Ovary (tissue), 9 donors: ENCODE data around the gene ROMO1. TPM values are rescaled to one million over a fixed set of nuclear protein-coding genes. Genes with fewer than 3 reads are reported as not detected.

Experiments
- DNase-seq, 5 donors: peaks; one replicate each; pipeline ENCODE4 v3.0.0-alpha.2; 2019 to 2020
- H3K27ac ChIP-seq, 2 donors: fragments of 200-600 bp; one replicate each; pipeline versions ENCODE4 v1.5.1 to v1.8.0; 2019 to 2022
- H3K27me3 ChIP-seq: fragments of 200-600 bp; one replicate; pipeline ENCODE4 v1.8.0; 2022
- H3K36me3 ChIP-seq: fragments of 200-600 bp; sonication (generic); one replicate; pipeline ENCODE4 v1.5.1; 2019
- H3K4me1 ChIP-seq: one replicate; pipeline ENCODE4 v1.8.1; 2013; ENCODE audit warnings: mild to moderate bottlenecking, moderate library complexity; ENCODE audit not compliant: insufficient read depth
- H3K4me3 ChIP-seq: fragments of 200-600 bp; sonication (generic); one replicate; pipeline ENCODE4 v1.5.1; 2017
- H3K9me3 ChIP-seq, 2 donors: fragments of 200-600 bp in 1 of 2; sonication (generic) in 1 of 2; one replicate each; pipeline versions ENCODE4 v1.5.1 to v1.8.1; 2013 to 2019; ENCODE audit warnings: mild to moderate bottlenecking in 1 of 2, moderate library complexity in 1 of 2
- CTCF ChIP-seq, 3 donors: fragments of 450-650 bp in 2 of 3; fragments of 200-600 bp in 1 of 3; IDR thresholded peaks; one replicate each; pipeline versions ENCODE4 v1.5.1 to v1.8.0; 2016 to 2022; ENCODE audit warnings: antibody characterized with exemption in 3 of 3, mild to moderate bottlenecking in 1 of 3
- EP300 ChIP-seq: sonication (generic); formaldehyde crosslinking; IDR thresholded peaks from one replicate; pipeline ENCODE4 v1.6.1; 2017; ENCODE audit warnings: antibody characterized with exemption
- POLR2A ChIP-seq: fragments of 450-650 bp; IDR thresholded peaks from one replicate; pipeline ENCODE4 v1.6.1; 2017; ENCODE audit warnings: antibody characterized with exemption, mild to moderate bottlenecking, moderate library complexity
- WGBS, 3 donors: extraction: QIAGEN DNeasy Blood & Tissue Kit in 1 of 3; methylation state at CpG; one replicate each; pipeline versions ENCODE4 v1.1.5 to v1.1.7; 2013 to 2017; 5-methylcytosine and 5-hydroxymethylcytosine counted together
- intact Hi-C, 4 donors: fragments of 100-400 bp; cut with DNase I; formaldehyde crosslinking; loops; one replicate each; pipeline versions ENCODE4 v1.11.0 to v1.15.1; 2022 to 2023
- polyA plus RNA-seq, 2 donors: library from polyadenylated mRNA; stranded (reverse); fragments of 200-250 nt in 1 of 2; fragments of 350-450 nt in 1 of 2; fragmentation: Illumina TruSeq in 1 of 2; extraction: RNeasy Lipid Tissue Mini Kit (QIAGEN cat#74804) in 1 of 2; gene quantifications; one replicate each; pipeline ENCODE4 v1.2.3, GENCODE V29; 2013 to 2014
- total RNA-seq, 7 donors: library from RNA; depleted of rRNA in 2 of 7; stranded (reverse); fragments of >200 nt in 2 of 7; fragmentation: NEBNext Ultra II Directional in 3 of 7; extraction: Animal tissue kit (Norgen Biotek cat#: 25700) in 3 of 7; gene quantifications; one replicate each; pipeline versions ENCODE4 v1.1.0 to v1.2.4, GENCODE V29; 2016 to 2023
- donor health status: DM: no; HTN: no; CAD: no; lungs with moderate emphysema.
- donor health status: DM: no; HTN: no; CAD: no.
- donor health status: Bipolar disorder and iron deficiency.
- donor health status: DM: yes; HTN: yes; CAD: no.
- donor health status: DM: no; HTN: no; CAD: no.
- donor health status: DM: yes; HTN: yes; CAD: no.

The ROMO1 gene
- total and polyA plus RNA-seq, 9 donors, result 23.2 to 404 (median 112) TPM

- H3K36me3 ChIP-seq, result no peaks in the 10 kb centered on the region
- H3K27ac ChIP-seq, result no peak overlapping the region
- no peak for DNase-seq
- 93 to 96% (median 94%) methylated on average over 5 of the region's 5 CpGs for WGBS, 3 donors
- intact Hi-C loops, result no loop called here
- no peak overlapping the region for H3K4me3 ChIP-seq
- no peaks in the 10 kb centered on the region for H3K4me1 ChIP-seq
- H3K9me3 ChIP-seq, result no peaks in the 10 kb centered on the region
- TF ChIP-seq POLR2A, result no peak
- H3K27me3 ChIP-seq, result no peaks in the 10 kb centered on the region
These were observed 30.0 kb upstream of the ROMO1 start for GRCh38 chr20:35669221-35669620.

DNA sequence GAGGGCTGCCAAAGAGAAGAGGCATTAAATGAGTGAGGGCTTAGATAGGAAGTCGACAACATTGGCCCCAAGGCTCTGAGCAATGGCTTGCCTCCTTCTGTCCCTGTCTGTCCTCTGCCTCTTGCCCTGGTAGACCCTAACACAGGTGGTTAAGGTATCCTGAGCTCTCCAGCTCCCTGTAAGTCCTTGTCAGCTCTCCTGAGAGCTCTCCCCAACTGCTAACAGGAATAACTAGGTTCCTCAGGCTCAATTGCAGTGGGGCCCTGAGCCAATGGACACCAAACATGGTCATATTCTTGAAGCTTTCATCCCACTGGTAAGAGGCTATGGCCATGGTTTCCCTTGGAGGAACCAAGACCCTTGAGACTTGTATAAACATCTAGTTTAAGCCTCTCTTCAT, 29.5 kb upstream of the ROMO1 start:
- no peak overlapping the region for H3K4me3 ChIP-seq
- DNase-seq, result no peak
- H3K36me3 ChIP-seq, result no peaks in the 10 kb centered on the region
- H3K27ac ChIP-seq, result no peak overlapping the region
- no peaks in the 10 kb centered on the region for H3K27me3 ChIP-seq
- 87 to 93% (median 92%) methylated on average over 1 of the region's 1 CpG for WGBS, 3 donors
- H3K9me3 ChIP-seq, result no peaks in the 10 kb centered on the region
- TF ChIP-seq EP300 (no peak), CTCF (IDR thresholded peaks at IDR 0.05) (no peak), POLR2A (no peak)
- intact Hi-C loops, result no loop called here
- no peaks in the 10 kb centered on the region for H3K4me1 ChIP-seq

DNA sequence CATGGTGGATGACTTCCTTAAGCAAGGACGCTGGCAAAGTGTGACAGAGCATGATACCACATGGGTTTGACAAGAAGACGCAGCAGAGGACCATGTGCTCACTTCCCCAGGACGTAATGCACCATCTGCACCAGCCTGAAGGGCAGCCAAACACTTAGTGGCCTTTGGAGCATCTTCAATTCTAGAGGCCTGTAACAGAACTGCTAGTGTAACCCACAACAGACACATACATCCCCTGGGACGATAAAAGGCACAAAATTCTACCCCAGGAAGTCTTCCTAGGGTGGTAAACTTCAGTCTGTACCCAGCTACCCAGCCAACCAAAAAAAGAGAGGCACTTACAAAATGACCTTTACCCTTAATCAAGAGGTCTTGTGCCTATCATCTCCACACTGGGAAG, 25.3 kb upstream of the ROMO1 start:
- no peak for TF ChIP-seq EP300
- no peak for TF ChIP-seq POLR2A
- no peak for TF ChIP-seq CTCF (IDR thresholded peaks at IDR 0.05)
- DNase-seq, result no peak
- H3K9me3 ChIP-seq, result no peaks in the 10 kb centered on the region

DNA sequence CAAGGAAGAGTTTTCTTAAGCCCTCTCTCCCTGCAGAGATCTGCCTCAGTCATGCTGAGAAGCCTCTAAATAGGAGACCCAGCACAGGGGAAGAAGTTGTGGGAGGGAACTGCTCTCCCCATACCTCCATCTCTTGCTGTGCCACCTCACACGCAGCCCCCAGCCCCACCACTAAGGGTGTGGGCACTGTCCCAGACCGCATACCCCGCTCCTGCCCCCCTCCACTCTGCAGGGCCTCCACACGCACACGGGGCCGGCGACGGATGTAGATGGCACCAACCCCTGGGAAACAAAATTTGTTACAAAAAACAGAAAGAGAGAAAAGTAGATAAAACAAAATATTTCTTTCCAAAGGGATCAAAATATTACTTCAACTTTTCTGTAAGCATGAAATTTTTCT, 24.3 kb upstream of the ROMO1 start:
- no peaks in the 10 kb centered on the region for H3K4me1 ChIP-seq
- TF ChIP-seq POLR2A (no peak), CTCF (IDR thresholded peaks at IDR 0.05) (no peak), EP300 (no peak)
- H3K4me3 ChIP-seq, result no peak overlapping the region
- H3K27me3 ChIP-seq, result no peaks in the 10 kb centered on the region
- no peaks in the 10 kb centered on the region for H3K9me3 ChIP-seq
- intact Hi-C loops, result no loop called here
- whole genome bisulfite sequencing, 3 donors, result 73 to 94% (median 79%) methylated on average over 8 of the region's 8 CpGs
- H3K27ac ChIP-seq, result no peak overlapping the region
- DNase-seq, result no peak
- H3K36me3 ChIP-seq, result no peaks in the 10 kb centered on the region

More for the DNA sequence above, 25.3 kb upstream of the ROMO1 start:
- Histone ChIP-seq H3K4me1 (no peaks in the 10 kb centered on the region), H3K27ac (no peak overlapping the region), H3K36me3 (no peaks in the 10 kb centered on the region), H3K27me3 (no peaks in the 10 kb centered on the region), H3K4me3 (no peak overlapping the region)
- intact Hi-C loops, result no loop called here
- 91 to 92% (median 92%) methylated on average over 4 of the region's 4 CpGs for WGBS, 3 donors

- TF ChIP-seq CTCF (IDR thresholded peaks at IDR 0.05), result no peak
- no peak for TF ChIP-seq POLR2A
- no peak for TF ChIP-seq EP300
- H3K36me3 ChIP-seq, result no peaks in the 10 kb centered on the region
- no peaks in the 10 kb centered on the region for H3K9me3 ChIP-seq
- intact Hi-C loops, result loop anchor here in 1 of 4 donors (5.0 kb wide), 1 partner anchor 1007 kb away; no protein-coding TSS in a partner anchor
- 90 to 93% (median 91%) methylated on average over 4 of the region's 4 CpGs for WGBS, 3 donors
- H3K27me3 ChIP-seq, result no peaks in the 10 kb centered on the region
- no peak overlapping the region for H3K27ac ChIP-seq
- no peak overlapping the region for H3K4me3 ChIP-seq
- DNase-seq, result no peak
- H3K4me1 ChIP-seq, result no peaks in the 10 kb centered on the region
These were observed 18.6 kb upstream of the ROMO1 start for GRCh38 chr20:35680452-35681183.
